BJ (cell line): Measurements from ENCODE around the gene HS6ST2. TPM values are rescaled to one million over a fixed set of nuclear protein-coding genes. Genes with fewer than 3 reads are reported as not detected.

Source experiments
- CTCF ChIA-PET: fragments of 350-600 bp; formaldehyde crosslinking; extraction: SDS; loops from one replicate; lab custom pipeline; 2021; ENCODE audit warnings: antibody characterized with exemption, inconsistent platforms; lab: Yijun Ruan, JAX
- POLR2A ChIA-PET: fragments of 300-600 bp; sonication (Branson Sonifier 250); formaldehyde crosslinking; extraction: SDS; loops from one replicate; lab custom pipeline; 2021; ENCODE audit warnings: antibody characterized with exemption; lab: Charles Lee
- DNase-seq: peaks from one replicate; pipeline ENCODE4 v3.0.0-alpha.2; 2011; ENCODE audit warnings: low read depth
- H3K27me3 ChIP-seq: 2 replicates; pipeline ENCODE4 v1.6.0; 2011; ENCODE audit warnings: low read length; ENCODE audit not compliant: control insufficient read depth, insufficient read depth
- H3K36me3 ChIP-seq: 2 replicates; pipeline ENCODE4 v1.5.1; 2011; ENCODE audit warnings: low read length; ENCODE audit not compliant: control insufficient read depth, insufficient read depth
- H3K4me3 ChIP-seq: 2 replicates; pipeline ENCODE4 v1.5.1; 2011; ENCODE audit warnings: low read depth, mild to moderate bottlenecking, control low read depth, low read length
- CTCF ChIP-seq: IDR thresholded peaks from 2 replicates; pipeline ENCODE4 v1.5.1; 2011; ENCODE audit warnings: low read depth, mild to moderate bottlenecking, control low read depth, inconsistent platforms, low read length, moderate library complexity; ENCODE audit not compliant: insufficient read depth
- polyA plus RNA-seq: library from polyadenylated mRNA; depleted of rRNA; stranded (reverse); fragments of >200 nt; gene quantifications from 2 replicates; pipeline ENCODE4 v1.2.3, GENCODE V29; 2011

HS6ST2 gene
- polyA plus RNA-seq, 1 experiment, result not detected

GRCh38 chrX:132774010-132774714 is 184.3 kb downstream of the HS6ST2 start:
- DNase-seq, result no peak
- no peak overlapping the region for H3K4me3 ChIP-seq
- ChIA-PET POLR2A (no interaction called here), CTCF (no interaction called here)
- no peak for TF ChIP-seq CTCF
- H3K27me3 ChIP-seq, result no peaks in the 10 kb centered on the region
- no peaks in the 10 kb centered on the region for H3K36me3 ChIP-seq

GRCh38 chrX:132769609-132770008 is 188.8 kb downstream of the HS6ST2 start:
- ChIA-PET POLR2A (no interaction called here), CTCF (no interaction called here)
- no peak for DNase-seq
- H3K27me3 ChIP-seq, result no peaks in the 10 kb centered on the region
- no peak overlapping the region for H3K4me3 ChIP-seq
- H3K36me3 ChIP-seq, result no peaks in the 10 kb centered on the region
- no peak for TF ChIP-seq CTCF

GRCh38 chrX:132766452-132766851 is 192.0 kb downstream of the HS6ST2 start:
- no peak for DNase-seq
- H3K36me3 ChIP-seq, result no peaks in the 10 kb centered on the region
- ChIA-PET CTCF (no interaction called here), POLR2A (no interaction called here)
- no peaks in the 10 kb centered on the region for H3K27me3 ChIP-seq
- H3K4me3 ChIP-seq, result no peak overlapping the region
- no peak for TF ChIP-seq CTCF

- no peak for TF ChIP-seq CTCF
- Histone ChIP-seq H3K36me3 (no peaks in the 10 kb centered on the region), H3K4me3 (no peak overlapping the region), H3K27me3 (no peaks in the 10 kb centered on the region)
- no peak for DNase-seq
- ChIA-PET POLR2A (no interaction called here), CTCF (no interaction called here)
Measured at GRCh38 chrX:132763528-132763927, 194.9 kb downstream of the HS6ST2 start.

- CTCF ChIA-PET, result interaction anchor here (1.1 kb wide), 1 partner anchor 8 kb away, joined by 4 read pairs; no protein-coding TSS in a partner anchor
- DNase-seq, result no peak
- H3K4me3 ChIP-seq, result no peak overlapping the region
- no peak for TF ChIP-seq CTCF
- H3K36me3 ChIP-seq, result no peaks in the 10 kb centered on the region
- H3K27me3 ChIP-seq, result no peaks in the 10 kb centered on the region
- POLR2A ChIA-PET, result no interaction called here
Measured at GRCh38 chrX:132758759-132759158, 199.7 kb downstream of the HS6ST2 start.
